ENCODE results near the gene LDHAL6A. TPM values are rescaled to one million over a fixed set of nuclear protein-coding genes. Genes with fewer than 3 reads are reported as not detected.

The LDHAL6A gene
- total RNA-seq, 1 experiment from 2014 or later = not detected

GRCh38 chr11:18498039-18498438, 42.4 kb downstream of the LDHAL6A start (continued):
- TF ChIP-seq E2F5 (CRISPR knock-in tag; IDR thresholded peaks at IDR 0.05) (no peak), PRRX2 (CRISPR knock-in tag; IDR thresholded peaks at IDR 0.05) (no peak), E2F4 (CRISPR knock-in tag; IDR thresholded peaks at IDR 0.05; ENCODE audit: borderline replicate concordance, low read depth) (no peak), NFE2L1 (CRISPR knock-in tag; IDR thresholded peaks at IDR 0.05) (no peak), ZNF317 (CRISPR knock-in tag; IDR thresholded peaks at IDR 0.05; ENCODE audit: borderline replicate concordance, low read depth) (no peak), ATF3 (CRISPR knock-in tag; conservative IDR thresholded peaks at IDR 0.05) (no peak), RORB (CRISPR knock-in tag; IDR thresholded peaks at IDR 0.05) (no peak)

GRCh38 chr11:18501629-18502028, 46.0 kb downstream of the LDHAL6A start:
- no peaks in the 10 kb centered on the region for H3K4me1 Mint-ChIP-seq
- H3K9me3 Mint-ChIP-seq = no peaks in the 10 kb centered on the region
- H3K4me3 Mint-ChIP-seq = no peak overlapping the region
- TF ChIP-seq ZNF281 (CRISPR knock-in tag; IDR thresholded peaks at IDR 0.05) (no peak), SOX15 (CRISPR knock-in tag; IDR thresholded peaks at IDR 0.05) (no peak), IRF2 (CRISPR knock-in tag; IDR thresholded peaks at IDR 0.05; ENCODE audit: borderline replicate concordance, low read depth) (no peak), KAT7 (CRISPR knock-in tag; IDR thresholded peaks at IDR 0.05; ENCODE audit: borderline replicate concordance) (no peak), HMGXB4 (CRISPR knock-in tag; IDR thresholded peaks at IDR 0.05) (no peak), GRHL2 (CRISPR knock-in tag; IDR thresholded peaks at IDR 0.05; ENCODE audit: insufficient replicate concordance, severe bottlenecking) (no peak), TEAD1 (CRISPR knock-in tag; IDR thresholded peaks at IDR 0.05) (no peak), ZNF425 (CRISPR knock-in tag; conservative IDR thresholded peaks at IDR 0.05) (no peak), PRRX2 (CRISPR knock-in tag; IDR thresholded peaks at IDR 0.05) (no peak), SMAD3 (CRISPR knock-in tag; IDR thresholded peaks at IDR 0.05; ENCODE audit: borderline replicate concordance) (no peak), USF1 (CRISPR knock-in tag; IDR thresholded peaks at IDR 0.05) (no peak), TP53 (CRISPR knock-in tag; IDR thresholded peaks at IDR 0.05) (no peak), CREB1 (CRISPR knock-in tag; IDR thresholded peaks at IDR 0.05) (no peak), HMGA2 (CRISPR knock-in tag; IDR thresholded peaks at IDR 0.05) (no peak), ZBTB21 (CRISPR knock-in tag; IDR thresholded peaks at IDR 0.05; ENCODE audit: borderline replicate concordance) (no peak), ZNF396 (CRISPR knock-in tag; IDR thresholded peaks at IDR 0.05; ENCODE audit: borderline replicate concordance) (no peak), ZNF512 (CRISPR knock-in tag; IDR thresholded peaks at IDR 0.05; ENCODE audit: borderline replicate concordance) (no peak), CBFB (CRISPR knock-in tag; IDR thresholded peaks at IDR 0.05; ENCODE audit: low read depth) (no peak), EMX1 (CRISPR knock-in tag; IDR thresholded peaks at IDR 0.05) (no peak), SP1 (CRISPR knock-in tag; conservative IDR thresholded peaks at IDR 0.05) (no peak)
- DNase-seq (ENCODE audit: low spot score) (no peak), ATAC-seq (no peak)
- H3K27ac Mint-ChIP-seq = no peak overlapping the region
- CTCF ChIA-PET = no interaction called here
- POLR2A ChIA-PET = no interaction called here
- peaks cover 40% of the 10 kb centered on the region for H3K36me3 Mint-ChIP-seq
- H3K27me3 Mint-ChIP-seq (ENCODE audit: low read depth) = no peaks in the 10 kb centered on the region

Measured in WTC11 (cell line).